GM08714 (cell line): Measurements from ENCODE around the gene MUC5AC.

ENCODE experiments used
- H3K4me3 ChIP-seq: fragments of 200-500 bp; sonication (Bioruptor generic); 2 replicates; pipeline ENCODE4 v1.5.1; 2014; ENCODE audit warnings: mild to moderate bottlenecking, low read length, inconsistent platforms
- ZNF274 ChIP-seq: IDR thresholded peaks from 2 replicates; pipeline ENCODE4 v1.6.1; 2012; ENCODE audit warnings: mild to moderate bottlenecking, low read depth, low read length

Gene MUC5AC

GRCh38 chr11:1129143-1129610, 28.6 kb upstream of the MUC5AC start:
- TF ChIP-seq ZNF274: no peak

DNA sequence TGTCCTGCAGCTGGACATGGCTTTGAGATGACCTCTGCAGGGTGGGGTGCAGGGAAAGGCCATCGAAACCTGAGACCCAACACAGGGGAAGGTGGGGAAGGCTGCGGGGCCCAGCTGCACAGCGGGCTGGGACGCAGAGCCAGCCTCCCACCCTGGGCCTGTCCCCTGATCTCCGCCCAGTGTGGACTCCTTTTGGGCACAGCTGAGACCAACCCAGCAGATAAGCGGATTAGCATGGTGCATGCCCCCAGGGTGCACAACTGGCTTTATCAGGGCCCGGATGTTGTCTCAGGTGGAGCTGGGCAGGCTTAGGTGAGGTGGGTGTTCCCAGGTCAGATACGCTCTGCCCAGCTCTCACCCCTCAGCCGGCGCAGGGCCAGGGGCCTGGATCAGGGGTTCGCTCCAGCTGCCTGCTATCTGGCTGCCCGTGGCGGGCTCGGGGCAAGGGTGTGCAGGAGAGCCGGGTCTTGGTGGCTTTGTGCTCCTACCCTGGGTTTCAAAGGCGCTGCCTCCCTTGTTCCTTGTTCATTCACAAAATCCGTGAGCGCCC, 28.1 kb upstream of the MUC5AC start:
- no peak overlapping the region for H3K4me3 ChIP-seq
- no peak for TF ChIP-seq ZNF274

More at GRCh38 chr11:1129143-1129610, 28.6 kb upstream of the MUC5AC start:
- no peak overlapping the region for H3K4me3 ChIP-seq

GRCh38 chr11:1130276-1131032, 27.3 kb upstream of the MUC5AC start:
- H3K4me3 ChIP-seq: no peak overlapping the region
- TF ChIP-seq ZNF274: no peak

GRCh38 chr11:1131033-1131911, 26.5 kb upstream of the MUC5AC start:
- H3K4me3 ChIP-seq: no peak overlapping the region
- TF ChIP-seq ZNF274: no peak

DNA sequence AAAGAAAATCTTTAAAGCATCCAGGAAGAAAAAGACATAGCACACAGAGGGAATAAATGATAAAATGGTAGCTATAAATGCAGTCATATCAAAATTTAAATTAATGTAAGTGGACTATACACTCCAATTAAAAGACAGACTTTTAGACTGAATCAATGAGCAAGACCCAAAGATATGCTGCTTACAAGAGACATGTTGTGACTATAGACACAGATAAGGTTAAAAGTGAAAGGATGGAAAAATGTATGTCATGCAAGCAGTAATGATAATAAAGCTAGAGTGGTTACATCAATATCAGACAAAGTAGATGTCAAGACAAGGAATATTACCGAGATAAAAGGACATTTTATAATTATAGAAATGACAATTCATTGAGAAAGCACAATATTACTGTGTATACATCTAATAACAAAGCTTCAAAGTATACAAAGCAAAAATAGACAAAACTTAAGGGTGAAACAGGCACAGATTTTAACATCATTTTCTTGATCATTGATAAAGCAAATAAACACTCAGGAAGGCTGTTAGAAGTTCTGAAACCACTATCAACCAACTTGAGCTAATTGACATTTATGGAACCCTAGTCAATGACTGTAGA, 22.8 kb upstream of the MUC5AC start:
- no peak for TF ChIP-seq ZNF274
- H3K4me3 ChIP-seq: no peak overlapping the region

DNA sequence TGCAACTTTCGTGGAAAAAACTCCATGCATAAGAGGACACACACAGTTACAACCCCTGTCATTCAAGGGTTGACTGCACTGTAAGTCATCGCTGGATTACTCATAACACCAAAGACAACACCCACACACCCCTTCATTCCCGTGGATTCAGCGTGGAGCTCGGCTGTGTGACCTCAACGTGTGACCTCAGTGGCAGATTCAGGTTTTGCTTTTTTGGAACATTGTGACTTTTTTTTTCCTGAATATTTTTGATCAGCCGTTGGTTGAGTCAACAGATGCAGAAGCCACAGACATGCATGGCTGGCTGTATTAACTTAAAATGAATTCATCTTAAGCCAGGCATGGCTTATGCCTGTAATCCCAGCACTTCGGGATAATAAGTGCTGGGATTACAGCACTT, 19.7 kb upstream of the MUC5AC start:
- no peak for TF ChIP-seq ZNF274

DNA sequence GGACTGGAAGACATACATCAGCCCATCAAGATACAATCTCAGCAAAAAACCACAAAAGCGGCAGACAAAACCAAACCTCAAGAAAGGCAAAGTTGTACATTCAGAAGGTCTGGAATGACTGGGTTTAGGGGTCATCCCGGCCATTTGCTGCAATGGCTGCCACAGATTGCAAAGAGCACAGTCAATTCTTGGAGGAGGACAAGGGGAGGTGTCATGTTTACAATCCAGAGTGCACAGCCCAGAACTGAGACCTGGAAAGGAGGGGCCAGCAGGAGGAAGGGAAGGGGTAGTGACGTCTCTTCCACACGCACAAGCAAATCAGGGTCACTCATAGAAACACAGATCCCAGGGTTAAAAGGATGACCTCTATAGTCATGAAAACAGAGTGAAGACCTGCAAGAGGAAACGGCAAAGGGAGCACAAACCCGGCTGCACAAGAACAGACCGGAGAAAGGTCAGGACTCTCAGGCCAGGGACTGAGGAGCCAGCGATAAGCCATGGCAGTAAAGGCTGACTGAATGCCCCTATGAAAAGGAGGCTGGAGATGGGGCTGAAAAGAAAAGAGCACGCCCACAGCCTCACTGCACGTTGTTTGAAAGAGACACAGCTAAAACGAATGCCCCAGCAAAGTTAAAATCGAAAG, 18.2 kb upstream of the MUC5AC start:
- TF ChIP-seq ZNF274: no peak
- H3K4me3 ChIP-seq: no peak overlapping the region

More for the DNA sequence above, 19.7 kb upstream of the MUC5AC start:
- no peak overlapping the region for H3K4me3 ChIP-seq

- no peak overlapping the region for H3K4me3 ChIP-seq
- no peak for TF ChIP-seq ZNF274
Observed at GRCh38 chr11:1140642-1141490, 16.9 kb upstream of the MUC5AC start.

DNA sequence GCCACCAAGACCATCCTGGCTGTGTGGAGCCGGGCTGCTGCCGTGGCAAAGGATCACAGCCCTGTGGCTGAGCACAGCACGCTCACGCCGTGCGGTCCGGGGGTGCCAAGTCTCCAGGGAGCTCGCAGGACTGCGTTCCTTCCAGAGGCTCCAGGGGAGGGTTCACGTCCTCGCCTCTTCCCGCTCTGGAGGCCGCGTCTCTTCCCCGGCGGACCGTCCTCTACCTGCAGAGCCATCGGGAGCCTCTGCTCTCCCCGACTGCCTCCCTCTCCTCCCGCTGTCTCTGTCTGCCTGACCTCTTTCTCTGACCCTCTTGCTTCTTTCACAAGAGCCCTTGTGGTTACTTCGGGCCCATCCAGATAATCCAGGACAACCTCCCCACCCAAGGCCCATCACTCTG, 11.4 kb upstream of the MUC5AC start:
- no peak for TF ChIP-seq ZNF274

DNA sequence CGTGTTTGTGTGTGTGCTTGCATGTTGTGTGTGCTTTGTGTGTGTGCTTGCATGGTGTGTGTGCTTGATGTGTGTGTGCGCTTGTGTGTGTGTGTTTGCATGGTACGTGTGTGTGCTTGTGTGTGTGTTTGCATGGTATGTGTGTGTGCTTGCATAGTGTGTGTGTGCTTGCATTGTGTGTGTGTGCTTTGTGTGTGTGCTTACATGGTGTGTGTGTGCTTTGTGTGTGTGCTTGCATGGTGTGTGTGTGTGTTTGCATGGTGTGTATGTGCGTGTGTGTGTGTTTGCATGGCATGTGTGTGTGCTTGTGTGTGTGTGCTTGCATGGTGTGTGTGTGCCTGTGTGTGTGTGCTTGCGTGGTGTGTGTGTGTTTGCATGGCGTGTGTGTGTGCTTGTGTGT, 10.0 kb upstream of the MUC5AC start:
- no peak overlapping the region for H3K4me3 ChIP-seq
- no peak for TF ChIP-seq ZNF274

More for the DNA sequence above, 11.4 kb upstream of the MUC5AC start:
- no peak overlapping the region for H3K4me3 ChIP-seq

- H3K4me3 ChIP-seq: no peak overlapping the region
- no peak for TF ChIP-seq ZNF274
Observed at GRCh38 chr11:1148752-1149180, 9.0 kb upstream of the MUC5AC start.

DNA sequence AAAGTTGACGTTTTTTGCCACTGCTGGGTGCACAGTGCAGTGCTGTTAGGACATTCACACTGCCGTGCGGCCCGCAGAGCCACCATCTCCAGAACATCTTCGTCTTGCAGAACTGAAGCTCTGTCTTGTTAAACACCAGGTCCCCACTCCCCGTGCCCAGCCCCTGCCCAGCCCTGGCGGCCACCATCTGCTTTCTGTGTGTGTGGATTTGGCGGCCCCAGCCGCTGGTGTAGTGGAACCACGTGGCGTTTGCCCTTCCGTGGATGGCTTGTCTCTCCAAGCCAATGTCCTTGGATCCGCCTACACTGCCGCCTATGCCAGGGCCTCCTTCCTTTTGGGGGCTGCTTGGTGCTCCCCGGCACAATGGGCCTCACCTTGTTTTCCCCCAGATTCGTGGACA, 8.2 kb upstream of the MUC5AC start:
- TF ChIP-seq ZNF274: no peak
- H3K4me3 ChIP-seq: no peak overlapping the region

DNA sequence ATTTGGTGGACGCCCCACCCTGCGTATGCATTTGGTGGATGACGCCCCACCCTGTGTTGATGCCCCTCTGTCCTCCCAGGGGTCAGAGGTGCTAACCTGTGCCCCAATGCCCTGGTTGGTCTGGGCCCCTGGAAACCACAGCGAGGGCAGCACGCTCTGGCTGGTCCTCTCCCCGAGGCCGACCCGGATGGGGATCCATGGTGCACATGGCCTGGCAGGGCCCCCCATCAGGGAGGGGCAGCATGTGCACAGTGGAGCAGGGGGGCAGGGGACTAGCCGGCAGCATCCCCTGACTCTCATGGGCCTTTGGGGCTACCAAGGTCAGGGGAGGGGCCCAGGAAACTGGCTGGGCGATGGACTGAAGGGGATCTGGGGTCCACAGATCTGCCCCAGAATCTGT, 7.6 kb upstream of the MUC5AC start:
- no peak for TF ChIP-seq ZNF274
- no peak overlapping the region for H3K4me3 ChIP-seq
